ENCODE measurements around the gene CFAP77. TPM values are rescaled to one million over a fixed set of nuclear protein-coding genes. Genes with fewer than 3 reads are reported as not detected.

The CFAP77 gene
- total and polyA plus RNA-seq, 9 of the 15 experiments (the other 6 are each of a cell fraction or from before 2014, with no cell fraction given): not detected

GRCh38 chr9:132381966-132382541, 28.0 kb upstream of the CFAP77 start:
- no peak overlapping the region for H3K9ac ChIP-seq (ENCODE audit: insufficient read depth in 1 of 2, low read depth in 2 of 2, low read length in 2 of 2)
- no peak overlapping the region for H3K4me3 ChIP-seq
- DNase-seq (ENCODE audit: extremely low read depth in 1 of 4, low spot score in 3 of 4) (no peak), FAIRE-seq (no peak), ATAC-seq (no peak)
- H4K20me1 ChIP-seq (replicated peaks; ENCODE audit: control insufficient read depth, insufficient read depth, low read length): no peaks in the 10 kb centered on the region
- H3K79me2 ChIP-seq (ENCODE audit: control insufficient read depth, insufficient read depth, low read length): no peaks in the 10 kb centered on the region
- no TSS peak for BruUV-seq (replicated peaks)
- H3K27ac ChIP-seq (ENCODE audit: extremely low read depth, low read depth, low read length): no peak overlapping the region
- WGBS (ENCODE audit: insufficient coverage, low coverage, missing lambda C conversion rate): 90% methylated on average over 9 of the region's 9 CpGs
- no peak overlapping the region for H2AFZ ChIP-seq (ENCODE audit: low read depth, low read length)
- in situ Hi-C loops (cut with MboI): no loop called here
- CTCF ChIA-PET (ENCODE audit: low intra/inter-chr PET ratio): no interaction called here
- POLR2A ChIA-PET: interaction anchor here (0.6 to 1.1 kb wide), 4 partner anchors 10 to 58 kb away, joined by 3 read pairs; no protein-coding TSS in a partner anchor
- no peaks in the 10 kb centered on the region for H3K27me3 ChIP-seq (ENCODE audit: control insufficient read depth in 2 of 2, insufficient read depth in 2 of 2, low read length in 2 of 2)
- H3K9me3 ChIP-seq (replicated peaks; ENCODE audit: control insufficient read depth, insufficient read depth, low read depth, low read length): 0 out of 2 replicates have a peak, but pooled peaks cover 1% of the 10 kb centered on the region
- no peaks in the 10 kb centered on the region for H3K4me1 ChIP-seq (replicated peaks in 1 of 2; ENCODE audit: control insufficient read depth in 2 of 2, insufficient read depth in 2 of 2, low read length in 2 of 2)
- intact Hi-C loops (cut with micrococcal nuclease): no loop called here
- H3K9me1 ChIP-seq (ENCODE audit: control insufficient read depth, insufficient read depth, low read length): no peaks in the 10 kb centered on the region
- peaks cover 74% of the 10 kb centered on the region for H3K36me3 ChIP-seq (ENCODE audit: control insufficient read depth, insufficient read depth, low read length)
- no peak overlapping the region for H3K4me2 ChIP-seq (ENCODE audit: insufficient read depth, low read length)
- no peak for TF ChIP-seq BRF2 (IDR thresholded peaks at IDR 0.05; ENCODE audit: borderline replicate concordance, insufficient read depth, insufficient read length)
- no peak for TF ChIP-seq ETS1 (conservative IDR thresholded peaks at IDR 0.05; ENCODE audit: control insufficient read depth, low read depth, low read length)
- no peak for TF ChIP-seq ZNF324 (CRISPR knock-in tag; IDR thresholded peaks at IDR 0.05)
- TF ChIP-seq CBX3 (IDR thresholded peaks at IDR 0.05; ENCODE audit: borderline replicate concordance in 1 of 2, low read length in 2 of 2): no peak
- no peak for TF ChIP-seq ZC3H4 (CRISPR knock-in tag; IDR thresholded peaks at IDR 0.05; ENCODE audit: borderline replicate concordance)
- no peak for TF ChIP-seq ZNF785 (CRISPR knock-in tag; IDR thresholded peaks at IDR 0.05)
- no peak for TF ChIP-seq PML (IDR thresholded peaks at IDR 0.05; ENCODE audit: low read length)
- no peak for TF ChIP-seq ARID2 (IDR thresholded peaks at IDR 0.05)
- no peak for TF ChIP-seq MYC (IDR thresholded peaks at IDR 0.05; ENCODE audit: low read depth, low read length)
- TF ChIP-seq MYC (CRISPR knock-in tag; IDR thresholded peaks at IDR 0.05; ENCODE audit: borderline replicate concordance, low read depth): no peak
- TF ChIP-seq CHAMP1 (IDR thresholded peaks at IDR 0.05): no peak
- TF ChIP-seq DNMT1 (IDR thresholded peaks at IDR 0.05): no peak
- no peak for TF ChIP-seq NFRKB (IDR thresholded peaks at IDR 0.05; ENCODE audit: low read depth)
- no peak for TF ChIP-seq POLR3A (IDR thresholded peaks at IDR 0.05; ENCODE audit: borderline replicate concordance, extremely low read depth, insufficient read depth, insufficient read length)
- TF ChIP-seq HINFP (tag; conservative IDR thresholded peaks at IDR 0.05; ENCODE audit: low read depth): no peak
- no peak for TF ChIP-seq SMAD2 (IDR thresholded peaks at IDR 0.05; ENCODE audit: low read depth, low read length)
- no peak for TF ChIP-seq ETV1 (tag; conservative IDR thresholded peaks at IDR 0.05; ENCODE audit: low read depth)

All from K562 (cell line).